ENCODE measurements around the gene PPP1R1C.

The PPP1R1C gene

GRCh38 chr2:181985632-181986205 lies at the start of gene PPP1R1C:
Gene PPP1R1C, plus strand, starts transcription at chr2:181985853. Its CDS starts 258 bp downstream, at chr2:181986111.
- no peak within 1 kb of the TSS for H3K4me3 ChIP-seq (ENCODE audit: low read depth, low read length)
- TF ChIP-seq CTCF (IDR thresholded peaks at IDR 0.05; ENCODE audit: low read depth, low read length): no peak

- TF ChIP-seq CTCF (IDR thresholded peaks at IDR 0.05; ENCODE audit: low read depth, low read length): no peak
- no peak overlapping the region for H3K4me3 ChIP-seq (ENCODE audit: low read depth, low read length)
These were observed 48.2 kb upstream of the PPP1R1C start for GRCh38 chr2:181937473-181937872.

DNA sequence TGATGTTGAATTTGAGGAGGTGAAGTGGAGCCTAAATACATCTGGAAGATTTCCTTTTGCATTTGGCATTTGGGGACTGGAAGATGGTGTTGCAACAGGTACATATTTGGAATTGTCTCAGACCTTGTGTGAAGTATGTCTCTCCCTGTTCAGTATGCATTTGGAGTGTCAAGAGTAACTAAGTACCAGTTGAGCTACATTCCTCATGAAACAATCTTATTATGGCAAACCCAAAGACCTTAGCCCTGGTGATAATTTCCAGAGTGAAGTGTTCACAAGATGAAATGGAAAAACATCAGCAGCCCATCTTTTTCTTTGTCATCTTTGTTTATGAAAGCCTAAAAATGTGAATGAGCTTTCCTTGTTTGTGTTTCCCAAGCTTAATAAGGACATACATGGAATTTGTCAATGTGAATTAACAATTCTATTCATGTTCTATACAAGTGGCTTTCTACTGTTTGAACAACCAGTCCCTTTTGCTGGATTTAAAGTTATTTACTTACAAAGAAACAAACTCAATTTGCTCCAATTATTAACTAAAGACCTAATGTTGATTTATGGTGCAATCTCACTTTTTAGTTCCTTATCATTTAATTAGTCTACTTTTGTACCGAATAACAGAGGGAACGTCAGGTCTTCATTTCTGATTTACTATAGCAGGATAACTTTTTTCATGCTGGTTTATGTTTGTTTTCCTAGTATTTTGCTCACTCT lies 42.1 kb upstream of the PPP1R1C start:
- TF ChIP-seq CTCF (IDR thresholded peaks at IDR 0.05; ENCODE audit: low read depth, low read length): no peak
- no peak overlapping the region for H3K4me3 ChIP-seq (ENCODE audit: low read depth, low read length)

DNA sequence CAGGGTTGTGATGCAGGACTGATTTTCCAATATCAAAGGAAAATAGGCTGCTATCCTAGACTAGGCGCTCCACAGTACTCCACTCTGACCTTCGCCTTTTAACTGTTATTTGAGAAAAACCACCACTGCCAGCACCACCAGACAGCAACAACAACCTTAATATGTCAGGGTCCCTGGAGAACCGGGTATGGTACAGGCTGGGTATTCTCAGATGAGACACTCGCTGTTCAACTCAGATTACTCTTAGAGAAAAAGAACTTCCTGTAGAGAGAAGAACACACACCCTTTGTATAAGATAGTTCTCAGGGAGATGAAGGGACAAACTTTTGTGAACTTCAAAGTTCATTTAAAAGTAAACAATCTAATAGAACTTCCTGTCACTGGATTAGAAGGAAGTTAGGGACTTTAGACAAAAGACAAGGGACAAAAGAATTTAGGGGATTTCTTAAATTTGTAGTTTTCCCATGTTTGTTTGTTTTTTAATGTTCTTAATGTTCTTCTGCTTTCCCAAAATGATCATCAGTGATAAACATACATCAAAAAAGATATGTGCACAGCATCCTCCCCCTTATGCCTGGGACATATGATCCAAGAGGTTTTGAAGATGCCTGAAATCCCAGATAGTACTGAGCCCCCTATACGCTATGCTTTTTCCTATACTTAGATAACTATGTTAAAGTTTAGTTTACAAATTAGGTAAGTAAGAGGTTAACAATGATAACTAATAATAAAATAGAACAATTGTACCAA lies 41.3 kb upstream of the PPP1R1C start:
- no peak for TF ChIP-seq CTCF (IDR thresholded peaks at IDR 0.05; ENCODE audit: low read depth, low read length)
- no peak overlapping the region for H3K4me3 ChIP-seq (ENCODE audit: low read depth, low read length)

GRCh38 chr2:181944914-181945291 lies 40.8 kb upstream of the PPP1R1C start:
- no peak for TF ChIP-seq CTCF (IDR thresholded peaks at IDR 0.05; ENCODE audit: low read depth, low read length)
- H3K4me3 ChIP-seq (ENCODE audit: low read depth, low read length): no peak overlapping the region

DNA sequence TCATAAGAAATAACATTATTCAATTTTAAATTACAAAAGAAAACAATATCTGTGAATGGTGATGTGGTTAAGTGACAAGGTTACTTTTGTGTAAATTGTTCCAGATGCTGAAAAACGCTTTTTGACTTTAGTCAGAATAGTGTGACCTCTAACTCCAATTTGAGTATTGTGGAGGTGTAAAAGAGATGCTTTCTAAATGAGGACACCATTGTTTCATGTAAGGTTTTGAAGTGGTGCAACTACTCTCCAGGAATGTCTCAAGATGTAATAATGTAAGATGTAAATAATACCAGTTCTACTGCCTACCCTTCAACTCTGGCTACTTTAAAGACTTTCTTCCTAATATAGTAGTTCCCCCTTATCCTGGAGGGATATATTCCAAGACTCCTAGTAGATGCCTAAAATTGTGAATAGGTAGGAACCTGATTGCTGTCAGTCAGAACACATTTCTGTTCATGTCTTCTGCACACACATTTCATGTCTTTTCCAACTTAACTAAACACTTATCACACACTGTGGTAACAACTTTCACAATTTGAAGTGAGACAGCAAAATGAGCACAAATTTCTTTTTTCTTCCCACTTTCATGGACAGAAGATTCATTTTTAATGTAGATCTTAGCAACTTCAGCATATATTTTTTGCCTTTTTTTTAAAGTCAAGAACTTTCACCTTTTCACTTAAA lies 39.1 kb upstream of the PPP1R1C start:
- H3K4me3 ChIP-seq (ENCODE audit: low read depth, low read length): no peak overlapping the region
- TF ChIP-seq CTCF (IDR thresholded peaks at IDR 0.05; ENCODE audit: low read depth, low read length): no peak

Data from WI38 (cell line).